PC-3 (cell line): ENCODE measurements around the gene WFDC5. TPM values are rescaled to one million over a fixed set of nuclear protein-coding genes. Genes with fewer than 3 reads are reported as not detected.

Experiments used
- ATAC-seq: fragments of 200-7000 bp; cut with Tn5 transposase; 2 replicates; pipeline ENCODE4 v1.9.1; 2020; ENCODE audit warnings: mild to moderate bottlenecking, moderate library complexity
- BruUV-seq: library from RNA; stranded (reverse); fragments of 400-500 nt; replicated peaks from 2 replicates; lab custom pipeline; 2021; lab: Mats Ljungman, UMichigan
- CTCF ChIA-PET: fragments of 300-600 bp; sonication (Branson Sonifier 250); formaldehyde crosslinking; loops from one replicate; lab custom pipeline; 2022; ENCODE audit warnings: antibody characterized with exemption; lab: Charles Lee
- POLR2A ChIA-PET: fragments of 300-600 bp; sonication (Branson Sonifier 250); formaldehyde crosslinking; loops from one replicate; lab custom pipeline; 2022; ENCODE audit warnings: antibody characterized with exemption; ENCODE audit not compliant: unreplicated experiment; lab: Charles Lee
- DNase-seq: peaks from one replicate; pipeline ENCODE4 v3.0.0-alpha.2; 2015
- H2AFZ ChIP-seq: fragments of 300-600 bp; sonication (generic); 2 replicates; pipeline ENCODE4 v1.6.0; 2016; ENCODE audit warnings: antibody characterized with exemption, low read length
- H3F3A ChIP-seq: fragments of 300-600 bp; sonication (generic); one replicate; pipeline ENCODE4 v1.6.0; 2017; ENCODE audit warnings: antibody characterized with exemption, low read length, control low read depth, mild to moderate bottlenecking; ENCODE audit not compliant: unreplicated experiment
- H3K27ac ChIP-seq: fragments of 300-600 bp; sonication (generic); 2 replicates; pipeline ENCODE4 v1.5.1; 2016; ENCODE audit warnings: mild to moderate bottlenecking, low read length
- H3K27me3 ChIP-seq: fragments of 300-600 bp; sonication (generic); 2 replicates; pipeline ENCODE4 v1.6.1; 2016; ENCODE audit warnings: low read length, mixed read lengths
- H3K36me3 ChIP-seq: fragments of 300-600 bp; sonication (generic); 2 replicates; pipeline ENCODE4 v1.6.1; 2016; ENCODE audit warnings: low read depth, mixed run types, low read length, mixed read lengths
- H3K4me1 ChIP-seq: fragments of 300-600 bp; sonication (generic); 2 replicates; pipeline ENCODE4 v1.5.1; 2016; ENCODE audit warnings: low read length; ENCODE audit not compliant: insufficient read depth
- H3K4me2 ChIP-seq: fragments of 300-600 bp; sonication (generic); 2 replicates; pipeline ENCODE4 v1.6.0; 2016; ENCODE audit warnings: low read length
- H3K4me3 ChIP-seq: fragments of 300-600 bp; sonication (generic); 2 replicates; pipeline ENCODE4 v1.5.1; 2016; ENCODE audit warnings: mild to moderate bottlenecking, low read length, mixed read lengths
- H3K79me2 ChIP-seq: fragments of 300-600 bp; sonication (generic); 2 replicates; pipeline ENCODE4 v1.6.1; 2017; ENCODE audit warnings: low read length, mixed read lengths
- H3K9ac ChIP-seq: fragments of 300-600 bp; sonication (generic); 2 replicates; pipeline ENCODE4 v1.6.0; 2016; ENCODE audit warnings: mild to moderate bottlenecking, low read length
- H3K9me2 ChIP-seq: fragments of 300-600 bp; sonication (generic); replicated peaks from 2 replicates; pipeline ENCODE4 v1.6.1; 2016; ENCODE audit warnings: mixed run types, low read length, mixed read lengths
- H3K9me3 ChIP-seq: fragments of 300-600 bp; sonication (generic); 2 replicates; pipeline ENCODE4 v1.6.1; 2016; ENCODE audit warnings: low read length, mixed read lengths
- H4K20me1 ChIP-seq: fragments of 300-600 bp; sonication (generic); 2 replicates; pipeline ENCODE4 v1.6.1; 2016; ENCODE audit warnings: low read length, mixed read lengths
- EZH2 ChIP-seq: fragments of 300-600 bp; sonication (generic); IDR thresholded peaks from one replicate; pipeline ENCODE4 v1.6.1; 2017; ENCODE audit warnings: antibody characterized with exemption, mild to moderate bottlenecking, low read length; ENCODE audit not compliant: unreplicated experiment
- EZH2phosphoT487 ChIP-seq: fragments of 300-600 bp; sonication (generic); IDR thresholded peaks from 2 replicates; pipeline ENCODE4 v1.6.1; 2018; ENCODE audit warnings: mild to moderate bottlenecking, antibody characterized with exemption, low read length, borderline replicate concordance
- intact Hi-C: fragments of 100-400 bp; cut with micrococcal nuclease; formaldehyde crosslinking; loops from 2 replicates; pipeline ENCODE4 v1.9.0; 2023
- total RNA-seq: library from RNA; depleted of rRNA; stranded (reverse); fragments of >200 nt; gene quantifications from 2 replicates; pipeline ENCODE4 v1.2.3, GENCODE V29; 2014
- TF ChIP-seq, protein P1 (sequence below): fragments of 300-600 bp; sonication (generic); conservative IDR thresholded peaks from 2 replicates; pipeline ENCODE4 v1.5.1; 2017; ENCODE audit warnings: antibody characterized with exemption, low read depth, mild to moderate bottlenecking, low read length

WFDC5 gene
- total RNA-seq, 1 experiment from 2014 or later: not detected

DNA sequence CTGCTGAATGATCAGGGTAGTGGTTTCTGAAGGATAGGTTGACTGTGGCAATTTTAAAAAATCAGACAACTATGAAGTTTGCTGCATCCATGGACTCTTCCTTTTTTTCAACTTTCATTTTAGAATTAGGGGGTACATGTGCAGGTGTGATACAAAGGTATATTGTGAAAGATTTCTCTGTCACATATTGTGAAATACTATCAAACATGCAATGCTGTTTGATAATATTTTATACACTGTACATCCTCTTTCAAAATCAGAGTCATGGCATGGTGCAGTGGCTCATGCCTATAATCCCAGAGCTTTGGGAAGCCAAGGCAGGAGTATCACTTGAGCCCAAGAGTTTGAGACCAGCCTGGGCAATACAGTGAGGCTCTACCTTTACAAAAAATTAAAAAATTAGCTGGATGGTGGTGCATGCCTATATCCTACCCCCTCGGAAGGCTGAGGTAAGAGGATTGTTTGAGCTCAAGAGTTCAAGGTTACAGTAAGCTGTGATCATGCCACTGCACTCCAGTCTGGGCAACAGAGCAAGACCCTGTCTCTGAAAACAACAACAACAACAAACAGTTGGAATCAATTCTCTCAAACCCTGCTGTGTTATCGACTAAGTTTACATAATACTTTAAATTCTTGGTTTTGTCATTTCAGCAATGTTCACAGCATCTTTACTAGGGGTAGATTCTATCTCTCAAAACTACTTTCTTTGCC lies 4.7 kb upstream of the WFDC5 start:
- no peak for DNase-seq
- TF ChIP-seq EZH2: no peak
- TF ChIP-seq, protein P1, sequence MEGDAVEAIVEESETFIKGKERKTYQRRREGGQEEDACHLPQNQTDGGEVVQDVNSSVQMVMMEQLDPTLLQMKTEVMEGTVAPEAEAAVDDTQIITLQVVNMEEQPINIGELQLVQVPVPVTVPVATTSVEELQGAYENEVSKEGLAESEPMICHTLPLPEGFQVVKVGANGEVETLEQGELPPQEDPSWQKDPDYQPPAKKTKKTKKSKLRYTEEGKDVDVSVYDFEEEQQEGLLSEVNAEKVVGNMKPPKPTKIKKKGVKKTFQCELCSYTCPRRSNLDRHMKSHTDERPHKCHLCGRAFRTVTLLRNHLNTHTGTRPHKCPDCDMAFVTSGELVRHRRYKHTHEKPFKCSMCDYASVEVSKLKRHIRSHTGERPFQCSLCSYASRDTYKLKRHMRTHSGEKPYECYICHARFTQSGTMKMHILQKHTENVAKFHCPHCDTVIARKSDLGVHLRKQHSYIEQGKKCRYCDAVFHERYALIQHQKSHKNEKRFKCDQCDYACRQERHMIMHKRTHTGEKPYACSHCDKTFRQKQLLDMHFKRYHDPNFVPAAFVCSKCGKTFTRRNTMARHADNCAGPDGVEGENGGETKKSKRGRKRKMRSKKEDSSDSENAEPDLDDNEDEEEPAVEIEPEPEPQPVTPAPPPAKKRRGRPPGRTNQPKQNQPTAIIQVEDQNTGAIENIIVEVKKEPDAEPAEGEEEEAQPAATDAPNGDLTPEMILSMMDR: no peak
- TF ChIP-seq EZH2phosphoT487: no peak
- no TSS peak for BruUV-seq
- Histone ChIP-seq H3K27ac (no peak overlapping the region), H4K20me1 (no peaks in the 10 kb centered on the region), H3K4me2 (no peak overlapping the region), H3K79me2 (no peaks in the 10 kb centered on the region), H3K4me1 (no peaks in the 10 kb centered on the region), H3F3A (no peaks in the 10 kb centered on the region), H3K9me3 (no peaks in the 10 kb centered on the region), H3K36me3 (no peaks in the 10 kb centered on the region), H3K27me3 (no peaks in the 10 kb centered on the region), H3K4me3 (no peak overlapping the region), H2AFZ (no peak overlapping the region), H3K9me2 (no peaks in the 10 kb centered on the region), H3K9ac (no peak overlapping the region)
- intact Hi-C loops: no loop called here
- no peak for ATAC-seq
- ChIA-PET POLR2A (no interaction called here), CTCF (no interaction called here)

DNA sequence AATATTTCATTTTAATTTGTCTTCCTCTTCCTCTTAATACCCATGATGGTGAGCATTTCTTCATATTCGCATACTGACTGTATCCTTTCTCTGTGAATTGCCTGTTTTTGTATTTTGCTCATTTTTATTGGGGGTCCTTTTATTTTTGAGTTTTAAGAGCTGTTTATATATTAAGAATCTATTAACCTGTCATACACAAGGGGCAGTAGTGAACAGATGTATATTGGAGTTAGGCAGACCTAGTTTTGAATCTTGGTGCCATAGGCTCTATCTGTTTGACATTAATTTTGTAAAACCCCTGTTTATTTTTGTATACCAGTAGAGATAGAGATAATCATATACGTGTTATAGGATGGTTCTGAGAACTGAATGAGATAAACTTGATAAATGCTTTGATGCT lies 3.1 kb upstream of the WFDC5 start:
- Histone ChIP-seq H3K9ac (no peak overlapping the region), H3K27ac (no peak overlapping the region), H3K9me3 (no peaks in the 10 kb centered on the region), H3K27me3 (no peaks in the 10 kb centered on the region), H3K4me3 (no peak overlapping the region), H4K20me1 (no peaks in the 10 kb centered on the region), H2AFZ (no peak overlapping the region), H3K36me3 (no peaks in the 10 kb centered on the region), H3K4me2 (no peak overlapping the region), H3K9me2 (no peaks in the 10 kb centered on the region), H3K4me1 (no peaks in the 10 kb centered on the region), H3F3A (no peaks in the 10 kb centered on the region), H3K79me2 (no peaks in the 10 kb centered on the region)
- intact Hi-C loops: no loop called here
- BruUV-seq: no TSS peak
- no peak for TF ChIP-seq EZH2
- no peak for TF ChIP-seq EZH2phosphoT487
- TF ChIP-seq, protein P1: peak; percentile 58
- peak; percentile 56; the same call in 1 of the 2 replicates for ATAC-seq
- CTCF ChIA-PET: interaction anchor here (0.6 to 1.6 kb wide), 5 partner anchors 18 to 172 kb away, joined by 3 to 8 read pairs (median 4); no protein-coding TSS in a partner anchor
- POLR2A ChIA-PET: no interaction called here
- DNase-seq: peak; percentile 31

DNA sequence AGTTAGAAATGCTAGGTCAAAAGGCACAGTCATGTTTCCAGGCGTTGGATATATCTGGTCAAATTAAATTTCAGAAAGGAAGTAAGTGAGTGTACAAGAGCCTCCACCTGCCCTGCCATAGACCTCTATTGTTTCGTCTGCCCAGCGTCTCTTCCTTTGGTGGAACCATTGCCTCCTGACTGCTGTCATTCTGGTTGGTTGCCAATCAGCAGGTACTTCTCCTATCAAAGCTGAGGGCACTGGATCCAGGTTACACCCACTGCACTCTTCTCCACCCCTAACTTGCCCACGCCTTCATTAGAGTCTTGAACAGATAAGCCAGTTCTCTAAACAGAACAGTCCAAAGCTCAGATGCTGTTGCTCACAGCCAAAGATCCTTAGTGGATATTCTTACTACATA lies 2.6 kb upstream of the WFDC5 start:
- TF ChIP-seq, protein P1: no peak
- no peak for TF ChIP-seq EZH2
- no peak for TF ChIP-seq EZH2phosphoT487
- no peaks in the 10 kb centered on the region for H3K9me2 ChIP-seq
- no peak overlapping the region for H2AFZ ChIP-seq
- no peaks in the 10 kb centered on the region for H3K4me1 ChIP-seq
- intact Hi-C loops: no loop called here
- DNase-seq: peak; percentile 19
- peak; percentile 15; the same call in 1 of the 2 replicates for ATAC-seq
- CTCF ChIA-PET: interaction anchor here (0.6 to 1.6 kb wide), 2 partner anchors 105 to 173 kb away, joined by 5 to 8 read pairs; no protein-coding TSS in a partner anchor
- no peak overlapping the region for H3K4me3 ChIP-seq
- H3K36me3 ChIP-seq: no peaks in the 10 kb centered on the region
- no peaks in the 10 kb centered on the region for H3K9me3 ChIP-seq
- no peak overlapping the region for H3K9ac ChIP-seq
- no peaks in the 10 kb centered on the region for H3K27me3 ChIP-seq
- no peaks in the 10 kb centered on the region for H4K20me1 ChIP-seq
- H3K27ac ChIP-seq: no peak overlapping the region
- H3F3A ChIP-seq: no peaks in the 10 kb centered on the region
- no peaks in the 10 kb centered on the region for H3K79me2 ChIP-seq
- no TSS peak for BruUV-seq
- POLR2A ChIA-PET: no interaction called here
- no peak overlapping the region for H3K4me2 ChIP-seq
